SK-N-SH (cell line): ENCODE results near the gene UBE2D1.

Experiments
- CTCF ChIP-seq: fragments of 200-600 bp; sonication (generic); IDR thresholded peaks from 2 replicates; pipeline ENCODE4 v1.6.1; 2017; ENCODE audit warnings: antibody characterized with exemption, mild to moderate bottlenecking, moderate library complexity
- TF ChIP-seq, protein P1 (sequence below): IDR thresholded peaks from 2 replicates; pipeline ENCODE4 v1.4.0; 2012; ENCODE audit warnings: low read depth

- no peak for TF ChIP-seq CTCF
- TF ChIP-seq, protein P1, sequence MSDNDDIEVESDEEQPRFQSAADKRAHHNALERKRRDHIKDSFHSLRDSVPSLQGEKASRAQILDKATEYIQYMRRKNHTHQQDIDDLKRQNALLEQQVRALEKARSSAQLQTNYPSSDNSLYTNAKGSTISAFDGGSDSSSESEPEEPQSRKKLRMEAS, result no peak
Measured at GRCh38 chr10:58352956-58353610, 18.3 kb downstream of the UBE2D1 start.
